GM12892 (cell line): ENCODE results near the gene ARHGEF19.
"Not testable (repeated sequence)": the region's sequence is repeated elsewhere in the genome, so short reads cannot be mapped to it uniquely, and the experiment has no call there.

Experiments used
- DNase-seq: peaks from one replicate; pipeline ENCODE4 v3.0.0; 2011; ENCODE audit not compliant: insufficient read length
- FAIRE-seq: peaks from 2 replicates; lab custom pipeline; 2011; peaks lifted over from hg19 to GRCh38; lab: Jason Lieb, UNC
- POLR2A ChIP-seq: IDR thresholded peaks from 2 replicates; pipeline ENCODE4 v1.6.1; 2011; ENCODE audit warnings: low read depth, low read length, control low read depth
- POLR2AphosphoS5 ChIP-seq: IDR thresholded peaks from 2 replicates; pipeline ENCODE4 v1.6.1; 2011; ENCODE audit warnings: low read depth, low read length, control low read depth
- TAF1 ChIP-seq: IDR thresholded peaks from 2 replicates; pipeline ENCODE4 v1.6.1; 2011; ENCODE audit warnings: low read depth, mild to moderate bottlenecking, control low read depth, low read length, borderline replicate concordance

Gene ARHGEF19

DNA sequence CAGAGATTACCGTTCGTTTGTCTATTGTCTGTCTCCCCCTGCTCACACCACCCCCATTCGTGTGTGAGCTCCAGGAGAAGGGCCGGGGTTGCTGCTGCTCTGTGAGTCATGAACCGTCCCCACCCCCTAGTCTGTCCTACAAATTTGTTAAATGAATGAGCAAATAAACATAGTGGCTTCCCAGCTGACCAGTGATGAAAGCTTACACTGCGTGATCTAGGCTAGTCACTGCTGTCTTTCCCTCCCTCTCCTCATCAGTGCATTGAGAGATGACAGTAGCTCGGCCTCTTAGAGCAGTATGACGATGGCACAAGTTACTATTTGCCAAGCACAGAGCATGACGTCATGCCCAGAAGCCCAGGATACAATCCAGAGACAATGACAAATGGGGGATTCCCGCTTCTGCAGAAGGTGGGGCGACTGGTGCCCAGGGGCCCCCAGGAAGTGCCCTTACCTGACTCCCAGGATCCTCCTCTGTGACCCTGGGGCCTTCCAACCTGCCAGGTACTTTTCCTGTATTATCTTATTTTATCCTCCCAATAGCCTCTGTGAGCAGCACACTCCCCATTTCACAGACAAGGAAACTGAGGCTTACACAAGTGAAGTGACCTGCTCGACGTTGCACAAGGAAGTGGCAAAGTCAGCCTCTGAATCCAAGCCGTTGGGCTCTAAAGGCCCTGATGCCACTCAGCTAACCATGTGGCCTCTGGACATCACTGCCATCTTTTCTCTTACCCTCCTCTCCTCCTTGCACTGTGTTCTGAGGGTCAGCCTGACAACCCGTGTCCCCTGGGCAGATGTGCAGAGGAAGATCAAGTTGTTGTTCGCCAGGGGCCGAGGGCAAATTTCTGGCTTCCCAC lies 48.0 kb downstream of the ARHGEF19 start:
- TF ChIP-seq TAF1 = no peak
- no peak for TF ChIP-seq POLR2AphosphoS5
- no peak for TF ChIP-seq POLR2A

GRCh38 chr1:16163608-16164212 lies 48.7 kb downstream of the ARHGEF19 start:
- not testable (repeated sequence) for DNase-seq, FAIRE-seq

More for the DNA sequence above, 48.0 kb downstream of the ARHGEF19 start:
- no peak for DNase-seq
- no peak for FAIRE-seq

DNA sequence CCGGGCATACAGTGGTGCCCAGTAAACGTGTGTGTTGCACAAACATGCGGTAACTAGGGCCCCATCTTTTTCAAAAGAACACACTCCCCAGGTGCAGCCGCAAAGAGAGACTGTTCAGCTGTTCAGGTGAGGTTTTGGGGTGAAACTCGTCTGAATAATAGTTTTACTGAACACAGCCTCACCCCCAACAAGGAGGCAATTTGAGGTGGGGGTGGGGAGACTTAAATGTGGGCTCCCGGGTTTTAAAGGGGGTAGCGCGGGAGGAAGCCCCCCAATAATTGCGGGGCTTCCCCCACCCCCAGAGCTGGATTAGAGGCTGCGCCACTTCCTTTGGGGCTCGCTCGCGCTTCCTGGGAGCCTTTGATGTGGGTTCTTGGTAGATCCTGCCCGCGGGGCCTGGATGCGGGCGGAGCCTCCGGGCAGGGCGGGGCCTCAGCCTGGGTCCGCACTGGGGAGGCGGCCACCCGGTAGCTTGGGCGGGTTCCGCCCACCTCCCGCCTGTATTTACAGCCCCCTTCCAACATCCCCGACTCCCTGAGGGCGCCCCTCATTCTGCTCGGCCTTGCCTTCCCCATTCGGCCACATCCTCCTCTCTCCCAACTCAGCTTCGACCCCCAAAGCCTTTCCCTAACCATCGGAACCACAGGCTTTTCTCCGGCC lies 50.2 kb downstream of the ARHGEF19 start:
- TF ChIP-seq TAF1 (no peak), POLR2AphosphoS5 (no peak), POLR2A (no peak)
- FAIRE-seq = no peak

DNA sequence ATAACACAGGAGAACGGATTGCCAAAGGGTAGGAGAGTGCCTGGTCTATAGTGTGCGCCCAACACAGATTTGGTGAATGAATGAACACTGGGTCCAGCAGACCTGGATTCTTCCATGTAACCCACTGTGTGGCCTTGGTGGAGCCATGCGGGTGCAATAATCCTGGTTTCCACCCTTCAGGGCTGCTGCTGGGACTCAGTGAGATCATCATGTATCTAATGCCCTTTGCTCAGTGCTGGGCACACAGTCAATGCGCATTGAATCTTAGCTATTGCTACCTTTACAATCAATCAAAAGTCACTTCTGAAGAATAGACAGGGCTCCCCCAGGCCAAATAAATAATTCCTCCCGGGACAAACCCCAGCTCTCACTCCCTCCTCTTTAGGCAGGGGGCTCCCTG lies 50.7 kb downstream of the ARHGEF19 start:
- FAIRE-seq (no peak), DNase-seq (no peak)
- TF ChIP-seq TAF1 (no peak), POLR2AphosphoS5 (no peak), POLR2A (no peak)

More for the DNA sequence above, 50.2 kb downstream of the ARHGEF19 start:
- no peak for DNase-seq

DNA sequence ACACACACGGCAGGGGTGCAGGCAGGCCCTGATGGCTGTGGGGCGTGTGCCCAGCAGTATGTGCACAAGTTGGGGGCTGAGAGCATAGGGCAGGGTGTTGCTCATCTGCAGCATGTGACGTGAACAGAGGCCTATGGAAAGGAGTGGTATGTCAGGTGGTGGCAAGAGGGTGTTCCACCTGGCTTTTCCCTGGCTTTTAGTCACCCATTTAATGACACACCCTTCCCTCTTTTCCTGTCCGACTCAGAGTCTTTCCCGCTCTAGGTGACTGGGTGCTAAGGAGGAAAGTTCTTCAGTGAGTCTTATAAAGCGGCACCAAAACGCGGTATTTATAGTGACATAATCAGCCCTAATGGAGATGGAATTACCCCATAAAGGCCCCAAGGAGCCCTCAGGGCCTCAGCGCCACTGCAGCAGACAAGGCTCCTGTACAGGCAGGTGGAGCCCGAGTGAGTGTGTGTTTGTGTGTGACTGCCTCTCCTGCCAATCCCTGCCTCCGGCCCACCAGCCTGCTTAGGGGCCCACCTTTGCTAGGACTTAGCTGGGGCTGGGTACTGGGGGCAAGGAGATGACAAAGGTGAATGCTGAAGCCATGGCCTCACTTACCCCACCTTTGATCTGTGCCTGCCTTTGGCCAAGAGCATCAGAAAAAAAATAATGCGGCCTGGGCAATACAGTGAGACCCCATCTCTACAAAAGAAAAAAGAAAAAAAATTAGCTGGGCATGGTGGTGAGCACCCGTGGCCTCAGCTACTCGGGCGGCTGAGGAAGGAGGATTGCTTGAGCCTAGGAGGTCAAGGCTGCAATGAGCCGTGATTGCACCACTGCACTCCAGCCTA lies 53.2 kb downstream of the ARHGEF19 start:
- FAIRE-seq (no peak), DNase-seq (no peak)
- TF ChIP-seq POLR2A = no peak
- TF ChIP-seq TAF1 = no peak
- no peak for TF ChIP-seq POLR2AphosphoS5

- TF ChIP-seq POLR2A = no peak
- TF ChIP-seq TAF1 = no peak
- no peak for TF ChIP-seq POLR2AphosphoS5
- FAIRE-seq (no peak), DNase-seq (no peak)
Measured at GRCh38 chr1:16158025-16158424, 54.4 kb downstream of the ARHGEF19 start.

GRCh38 chr1:16156848-16157495 lies 55.5 kb downstream of the ARHGEF19 start:
- TF ChIP-seq POLR2A (no peak), TAF1 (no peak), POLR2AphosphoS5 (no peak)
- FAIRE-seq = no peak

DNA sequence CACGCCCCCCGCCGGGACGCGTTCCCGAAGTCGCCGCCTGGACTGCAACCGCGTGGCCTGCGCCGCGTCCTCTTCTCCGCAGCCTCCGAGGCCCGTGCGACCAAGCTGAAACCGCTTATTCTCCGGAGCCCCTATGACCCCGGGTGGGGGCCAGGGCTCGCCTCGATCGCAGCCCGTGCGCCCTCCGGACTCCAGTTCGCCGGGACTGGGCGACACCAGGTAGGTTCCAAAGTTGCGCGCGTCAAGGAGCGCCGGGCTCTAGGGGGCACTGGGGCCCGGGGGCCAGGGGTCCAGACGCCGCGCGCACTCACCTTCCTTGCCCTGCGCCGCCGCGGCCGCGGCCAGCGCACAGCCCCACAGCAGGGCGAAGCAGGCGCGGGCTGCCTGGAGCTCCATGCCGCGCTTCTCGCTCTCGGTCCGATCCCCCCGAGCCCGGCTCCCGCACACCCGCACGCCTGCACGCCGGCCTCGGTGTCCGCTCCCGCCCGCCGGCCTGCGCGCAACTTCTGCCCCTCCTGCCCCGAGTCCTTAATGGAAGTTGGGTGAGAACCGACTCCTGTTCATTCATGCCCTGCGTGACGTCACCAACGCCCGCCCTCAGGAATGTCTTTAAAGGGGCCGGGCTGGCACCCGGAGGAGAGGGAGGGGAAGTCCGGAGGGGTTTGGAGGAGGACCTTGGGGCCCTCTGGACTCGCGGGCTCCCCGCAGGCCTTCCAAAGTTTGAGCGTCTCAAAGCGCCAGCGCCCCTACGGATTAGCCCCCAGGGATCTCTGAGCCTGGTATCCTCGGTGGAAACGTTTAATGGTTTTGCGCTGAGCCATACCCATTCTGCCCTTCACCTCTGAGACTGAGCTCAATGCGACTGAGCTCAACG lies 56.7 kb downstream of the ARHGEF19 start, which contains the start of gene EPHA2:
EPHA2 (minus strand) TSS at position 533 of the 874 bp plus-strand sequence; CDS start at position 396, 137 bp downstream.
- TF ChIP-seq POLR2AphosphoS5 = no peak
- no peak for TF ChIP-seq POLR2A
- TF ChIP-seq TAF1 = no peak
- DNase-seq (no peak), FAIRE-seq (no peak)

More at GRCh38 chr1:16156848-16157495, 55.5 kb downstream of the ARHGEF19 start:
- DNase-seq = no peak

DNA sequence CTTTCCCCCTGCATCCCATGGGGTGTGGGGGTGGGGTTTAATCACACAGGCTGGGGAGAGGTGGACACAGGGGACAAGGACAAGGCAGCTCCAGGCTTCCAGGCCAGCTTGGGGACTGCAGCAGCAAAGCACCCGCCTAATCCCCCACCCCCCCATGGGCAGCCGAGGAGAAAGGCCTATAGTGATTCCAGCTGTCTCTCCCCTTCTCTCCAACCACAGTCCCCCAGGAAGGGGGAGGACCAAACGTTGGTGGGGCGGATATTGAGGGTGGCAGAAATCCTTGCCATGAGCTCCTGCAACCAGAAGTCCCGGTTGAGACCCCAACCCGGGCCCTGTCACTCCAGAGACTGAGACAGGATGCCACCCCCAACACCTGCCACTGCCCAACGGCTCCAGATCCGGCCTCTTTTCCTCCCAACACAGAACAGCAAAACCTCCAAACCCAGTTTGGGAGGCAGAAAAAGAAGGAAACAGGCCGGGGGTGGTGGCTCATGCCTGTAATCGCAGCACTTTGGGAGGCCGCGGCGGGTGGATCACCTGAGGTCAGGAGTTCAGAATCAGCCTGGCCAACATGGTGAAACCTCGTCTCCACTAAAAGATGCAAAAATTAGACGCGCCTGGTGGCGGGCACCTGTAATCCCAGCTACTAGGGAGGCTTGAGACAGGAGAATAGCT lies 58.3 kb downstream of the ARHGEF19 start:
- FAIRE-seq = no peak
- no peak for DNase-seq
- no peak for TF ChIP-seq TAF1
- no peak for TF ChIP-seq POLR2A
- no peak for TF ChIP-seq POLR2AphosphoS5
